Naive thymus-derived CD4-positive, alpha-beta T cell (primary cell): ENCODE results near the gene NOCT. TPM values are rescaled to one million over a fixed set of nuclear protein-coding genes. Genes with fewer than 3 reads are reported as not detected.
"Not testable (repeated sequence)": the region's sequence is repeated elsewhere in the genome, so short reads cannot be mapped to it uniquely, and the experiment has no call there.

Experiments used
- ATAC-seq: fragments of 150-1000 bp; cut with Tn5 transposase; 2 replicates; pipeline ENCODE4 v1.10.0; 2021; ENCODE audit warnings: mild to moderate bottlenecking, moderate library complexity
- CTCF ChIA-PET: fragments of 350-600 bp; sonication (Branson Sonifier 250); formaldehyde crosslinking; loops from one replicate; lab custom pipeline; 2021; ENCODE audit warnings: antibody characterized with exemption; lab: Charles Lee
- POLR2A ChIA-PET: fragments of 350-600 bp; sonication (Branson Sonifier 250); formaldehyde crosslinking; loops from one replicate; lab custom pipeline; 2021; ENCODE audit warnings: antibody characterized with exemption, inconsistent platforms; lab: Charles Lee
- DNase-seq, 9 donors: peaks; one replicate each; pipeline versions ENCODE4 v3.0.0 to v3.0.0-alpha.2; 2020 to 2022; ENCODE audit warnings: mixed read lengths in 1 of 9
- H3K27ac ChIP-seq: one replicate; pipeline ENCODE4 v1.7.0; 2013; ENCODE audit warnings: mild to moderate bottlenecking, low read depth, low read length, moderate library complexity
- H3K27me3 ChIP-seq, 2 donors: one replicate each; pipeline ENCODE4 v1.7.0; 2013; ENCODE audit warnings: low read length in 2 of 2, mild to moderate bottlenecking in 2 of 2, moderate library complexity in 2 of 2; ENCODE audit not compliant: control insufficient read depth in 2 of 2, insufficient read depth in 2 of 2
- H3K36me3 ChIP-seq, 3 experiments: 1 replicate in 2 of 3; 2 replicates in 1 of 3; pipeline ENCODE4 v1.7.0; 2013; ENCODE audit warnings: low read length in 3 of 3, mild to moderate bottlenecking in 3 of 3, moderate library complexity in 1 of 3; ENCODE audit not compliant: insufficient read depth in 3 of 3, control insufficient read depth in 2 of 3
- H3K4me1 ChIP-seq, 2 donors: one replicate each; pipeline ENCODE4 v1.7.0; 2013; ENCODE audit warnings: low read length in 2 of 2, mild to moderate bottlenecking in 2 of 2, moderate library complexity in 1 of 2; ENCODE audit not compliant: control insufficient read depth in 2 of 2, insufficient read depth in 2 of 2
- H3K4me3 ChIP-seq: 2 replicates; pipeline ENCODE4 v1.7.0; 2013; ENCODE audit warnings: mild to moderate bottlenecking, low read length
- H3K9me3 ChIP-seq, 3 experiments: 1 replicate in 2 of 3; 2 replicates in 1 of 3; pipeline ENCODE4 v1.7.0; 2013; ENCODE audit warnings: low read length in 3 of 3; ENCODE audit not compliant: control insufficient read depth in 2 of 3
- H3K27ac Mint-ChIP-seq, 9 donors: one replicate each; pipeline ENCODE4 v1.8.0; 2020 to 2022; ENCODE audit warnings: mixed read lengths in 9 of 9, mild to moderate bottlenecking in 8 of 9, moderate library complexity in 5 of 9, inconsistent platforms in 2 of 9
- H3K27me3 Mint-ChIP-seq, 5 donors: one replicate each; pipeline ENCODE4 v1.8.0; 2021 to 2022; ENCODE audit warnings: mixed read lengths in 5 of 5, mild to moderate bottlenecking in 1 of 5
- H3K36me3 Mint-ChIP-seq, 5 donors: one replicate each; pipeline ENCODE4 v1.8.0; 2020 to 2022; ENCODE audit warnings: mixed read lengths in 5 of 5, mild to moderate bottlenecking in 3 of 5, inconsistent platforms in 1 of 5
- H3K4me1 Mint-ChIP-seq, 7 donors: one replicate each; pipeline ENCODE4 v1.8.0; 2020 to 2022; ENCODE audit warnings: mixed read lengths in 7 of 7, mild to moderate bottlenecking in 3 of 7, inconsistent platforms in 1 of 7
- H3K4me3 Mint-ChIP-seq, 10 donors: one replicate each; pipeline ENCODE4 v1.8.0; 2020 to 2022; ENCODE audit warnings: mild to moderate bottlenecking in 10 of 10, mixed read lengths in 10 of 10, moderate library complexity in 6 of 10, inconsistent platforms in 2 of 10
- H3K9me3 Mint-ChIP-seq, 11 donors: one replicate each; pipeline ENCODE4 v1.8.0; 2020 to 2022; ENCODE audit warnings: mixed read lengths in 11 of 11, mild to moderate bottlenecking in 4 of 11, inconsistent platforms in 1 of 11, moderate library complexity in 1 of 11
- intact Hi-C, 2 donors: fragments of 100-400 bp; cut with micrococcal nuclease; formaldehyde crosslinking; loops; one replicate each; pipeline ENCODE4 v1.15.1; 2023
- polyA plus RNA-seq, 2 donors: library from polyadenylated mRNA; unstranded; fragments of 300-500 nt; fragmentation: Illumina TruSeq; gene quantifications; one replicate each; pipeline ENCODE4 v1.2.3, GENCODE V29; 2021
- total RNA-seq, 6 experiments: library from RNA in 5 of 6; stranded (reverse) in 5 of 6; gene quantifications; 1 replicate in 5 of 6; 2 replicates in 1 of 6; pipeline ENCODE4 v1.2.3 and lab custom pipeline; 2021 to 2026

Gene NOCT
- total and polyA plus RNA-seq, 7 experiments from 2014 or later, result 0.12 to 33.7 (median 1.7) TPM

GRCh38 chr4:139017861-139018260, 2.3 kb downstream of the NOCT start:
- H3K4me1 ChIP-seq, result peaks cover 7 to 10% of the 10 kb centered on the region in 2 donors
- H3K27ac Mint-ChIP-seq, result no peak overlapping the region
- POLR2A ChIA-PET, result no interaction called here
- H3K4me3 Mint-ChIP-seq, result no peak overlapping the region
- intact Hi-C loops, result loop anchor here (5.0 to 10.0 kb wide), 5 partner anchors 634 to 1504 kb away; partner anchors contain the start of genes ELMOD2 (in 1 of the 2), SCOC (in 1 of the 2) and SLC7A11 (in 1 of the 2)
- CTCF ChIA-PET, result interaction anchor here (1.2 kb wide), 1 partner anchor 12 kb away, joined by 4 read pairs; no protein-coding TSS in a partner anchor
- peaks cover 14 to 48% (median 24%) of the 10 kb centered on the region in 7 donors for H3K4me1 Mint-ChIP-seq
- H3K27me3 ChIP-seq, result no peaks in the 10 kb centered on the region
- no peak overlapping the region for H3K27ac ChIP-seq
- ATAC-seq, result no peak
- H3K9me3 ChIP-seq, result no peaks in the 10 kb centered on the region
- H3K4me3 ChIP-seq, result no peak overlapping the region
- no peaks in the 10 kb centered on the region for H3K27me3 Mint-ChIP-seq
- peaks cover 0 to 6% (median 0%) of the 10 kb centered on the region in 5 donors for H3K36me3 Mint-ChIP-seq
- H3K36me3 ChIP-seq, result no peaks in the 10 kb centered on the region
- H3K9me3 Mint-ChIP-seq, result no peaks in the 10 kb centered on the region
- DNase-seq, result no peak

- no peaks in the 10 kb centered on the region for H3K9me3 Mint-ChIP-seq
Measured at GRCh38 chr4:139018501-139018900, 2.9 kb downstream of the NOCT start.

DNA sequence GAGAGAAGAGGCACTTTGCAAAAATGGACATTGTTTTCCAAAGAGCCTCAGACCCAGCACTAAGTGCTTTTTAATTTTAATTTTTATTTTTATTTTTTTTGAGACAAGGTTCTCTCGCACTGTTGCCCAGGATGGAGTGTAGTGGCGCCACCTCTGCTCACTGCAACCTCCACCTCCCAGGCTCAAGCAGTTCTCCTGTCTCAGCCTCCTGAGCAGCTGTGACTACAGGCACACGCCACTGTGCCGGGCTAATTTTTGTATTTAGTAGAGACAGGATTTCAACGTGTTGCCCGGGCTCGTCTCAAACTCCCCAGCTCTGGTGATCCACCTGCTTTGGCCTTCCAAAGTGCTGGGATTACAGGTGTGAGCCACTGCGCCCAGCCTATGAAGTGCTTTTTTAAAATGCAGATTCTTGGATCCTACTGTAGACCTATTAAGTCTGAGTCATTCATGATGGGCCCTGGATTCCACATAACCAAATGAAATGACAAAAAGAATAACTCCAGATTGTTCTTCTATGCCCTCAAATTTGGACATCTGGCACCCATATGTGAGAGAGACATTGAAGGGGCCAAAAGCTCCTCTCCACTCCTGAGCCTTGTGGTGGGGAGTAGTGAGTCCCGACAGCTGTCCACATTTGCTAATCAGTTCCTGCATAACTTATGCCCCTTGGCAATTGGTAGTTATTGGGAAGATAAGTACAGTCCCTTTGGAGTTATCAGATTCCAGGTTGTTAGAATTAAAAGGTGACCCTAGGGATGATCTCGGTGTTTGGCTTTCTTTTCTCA, 3.6 kb downstream of the NOCT start:
- Histone ChIP-seq H3K4me1 (peaks cover 7 to 10% of the 10 kb centered on the region in 2 donors), H3K27ac (no peak overlapping the region), H3K9me3 (no peaks in the 10 kb centered on the region), H3K36me3 (no peaks in the 10 kb centered on the region), H3K4me3 (no peak overlapping the region), H3K27me3 (no peaks in the 10 kb centered on the region)
- ChIA-PET POLR2A (interaction anchor here (0.6 kb wide), 1 partner anchor 279 kb away, joined by 4 read pairs; no protein-coding TSS in a partner anchor), CTCF (interaction anchor here (1.0 to 1.1 kb wide), 3 partner anchors 10 to 11 kb away, joined by 3 read pairs; no protein-coding TSS in a partner anchor)
- no peaks in the 10 kb centered on the region for H3K27me3 Mint-ChIP-seq
- peaks cover 14 to 48% (median 24%) of the 10 kb centered on the region in 7 donors for H3K4me1 Mint-ChIP-seq
- intact Hi-C loops, result loop anchor here (5.0 to 10.0 kb wide), 5 partner anchors 633 to 1503 kb away; partner anchors contain the start of genes ELMOD2 (in 1 of the 2), SCOC (in 1 of the 2) and SLC7A11 (in 1 of the 2)
- no peaks in the 10 kb centered on the region for H3K9me3 Mint-ChIP-seq
- no peak overlapping the region for H3K27ac Mint-ChIP-seq
- ATAC-seq (no peak), DNase-seq (no peak)
- peaks cover 0 to 6% (median 0%) of the 10 kb centered on the region in 5 donors for H3K36me3 Mint-ChIP-seq
- H3K4me3 Mint-ChIP-seq, result peak overlapping the region in 1 of 10 donors; percentile 6

More at GRCh38 chr4:139018501-139018900, 2.9 kb downstream of the NOCT start:
- DNase-seq (no peak), ATAC-seq (no peak)
- Mint-ChIP-seq H3K36me3 (peaks cover 0 to 6% (median 0%) of the 10 kb centered on the region in 5 donors), H3K27ac (peak overlapping the region in 2 of 9 donors; percentile 35 to 51), H3K27me3 (no peaks in the 10 kb centered on the region), H3K4me3 (peak overlapping the region in 2 of 10 donors; percentile 6 to 31), H3K4me1 (peaks cover 14 to 51% (median 24%) of the 10 kb centered on the region in 7 donors)
- Histone ChIP-seq H3K4me1 (peaks cover 7 to 10% of the 10 kb centered on the region in 2 donors), H3K27me3 (no peaks in the 10 kb centered on the region), H3K4me3 (no peak overlapping the region), H3K9me3 (no peaks in the 10 kb centered on the region), H3K36me3 (no peaks in the 10 kb centered on the region), H3K27ac (no peak overlapping the region)
- intact Hi-C loops, result loop anchor here (5.0 to 10.0 kb wide), 5 partner anchors 634 to 1504 kb away; partner anchors contain the start of genes ELMOD2 (in 1 of the 2), SCOC (in 1 of the 2) and SLC7A11 (in 1 of the 2)
- CTCF ChIA-PET, result interaction anchor here (1.0 to 1.2 kb wide), 3 partner anchors 10 to 12 kb away, joined by 3 to 4 read pairs (median 3); no protein-coding TSS in a partner anchor
- POLR2A ChIA-PET, result interaction anchor here (0.6 kb wide), 1 partner anchor 280 kb away, joined by 4 read pairs; no protein-coding TSS in a partner anchor

DNA sequence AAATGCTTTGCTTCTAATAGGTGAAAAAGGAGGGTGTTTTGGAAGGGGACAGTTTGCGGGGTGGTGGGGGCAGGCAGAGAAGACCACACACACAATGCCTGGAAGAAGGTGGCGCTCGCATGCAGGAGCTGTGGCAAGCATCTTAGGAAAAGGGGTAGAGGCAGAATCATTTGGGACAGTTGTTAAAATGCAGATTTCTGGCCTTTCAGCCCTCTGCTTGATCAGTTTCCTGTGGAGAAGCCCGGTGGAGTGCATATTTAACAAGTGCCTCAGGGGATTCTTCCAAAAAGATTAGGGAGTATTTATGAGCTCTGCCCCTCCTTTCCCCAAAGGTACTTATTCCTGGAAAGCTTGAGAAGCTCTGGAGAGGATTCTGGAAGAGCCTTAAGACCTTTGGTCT, 4.8 kb downstream of the NOCT start:
- no peak for ATAC-seq
- Histone ChIP-seq H3K4me1 (peaks cover 0 to 4% of the 10 kb centered on the region in 2 donors), H3K9me3 (no peaks in the 10 kb centered on the region), H3K36me3 (no peaks in the 10 kb centered on the region), H3K27ac (no peak overlapping the region), H3K27me3 (no peaks in the 10 kb centered on the region), H3K4me3 (no peak overlapping the region)
- Mint-ChIP-seq H3K36me3 (peaks cover 0 to 6% (median 0%) of the 10 kb centered on the region in 5 donors), H3K4me3 (no peak overlapping the region), H3K27me3 (no peaks in the 10 kb centered on the region), H3K9me3 (no peaks in the 10 kb centered on the region), H3K27ac (no peak overlapping the region), H3K4me1 (peaks cover 4 to 40% (median 15%) of the 10 kb centered on the region in 7 donors)
- CTCF ChIA-PET, result interaction anchor here (1.1 to 1.4 kb wide), 2 partner anchors 8 to 276 kb away, joined by 3 read pairs; no protein-coding TSS in a partner anchor
- POLR2A ChIA-PET, result no interaction called here
- intact Hi-C loops, result no loop called here
- DNase-seq, result no peak

DNA sequence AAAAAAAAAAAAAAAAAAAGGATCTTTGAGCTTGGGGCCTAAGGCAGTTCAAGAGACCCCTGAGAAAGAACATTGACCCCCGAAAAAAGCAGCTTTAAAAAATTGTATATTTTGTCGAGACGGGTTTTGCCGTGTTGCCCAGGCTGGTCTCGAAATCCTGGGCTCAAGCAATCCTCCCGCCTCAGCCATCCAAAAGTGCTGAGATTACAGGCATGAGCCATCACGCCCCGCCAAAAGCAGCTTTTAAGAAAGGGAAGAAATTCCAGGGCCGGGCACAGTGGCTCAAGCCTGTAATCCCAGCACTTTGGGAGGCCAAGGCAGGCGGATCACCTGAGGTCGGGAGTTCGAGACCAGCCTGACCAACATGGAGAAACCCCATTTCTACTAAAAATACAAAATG, 5.5 kb downstream of the NOCT start:
- peaks cover 3 to 40% (median 15%) of the 10 kb centered on the region in 7 donors for H3K4me1 Mint-ChIP-seq
- H3K27ac Mint-ChIP-seq, H3K27ac ChIP-seq, H3K4me1 ChIP-seq, H3K27me3 ChIP-seq, H3K4me3 Mint-ChIP-seq, H3K27me3 Mint-ChIP-seq, H3K36me3 ChIP-seq, POLR2A ChIA-PET, ATAC-seq, intact Hi-C loops, DNase-seq, H3K4me3 ChIP-seq, H3K9me3 Mint-ChIP-seq, H3K36me3 Mint-ChIP-seq, H3K9me3 ChIP-seq: not testable (repeated sequence)
- CTCF ChIA-PET, result interaction anchor here (0.8 to 1.4 kb wide), 2 partner anchors 9 to 275 kb away, joined by 3 read pairs; no protein-coding TSS in a partner anchor

DNA sequence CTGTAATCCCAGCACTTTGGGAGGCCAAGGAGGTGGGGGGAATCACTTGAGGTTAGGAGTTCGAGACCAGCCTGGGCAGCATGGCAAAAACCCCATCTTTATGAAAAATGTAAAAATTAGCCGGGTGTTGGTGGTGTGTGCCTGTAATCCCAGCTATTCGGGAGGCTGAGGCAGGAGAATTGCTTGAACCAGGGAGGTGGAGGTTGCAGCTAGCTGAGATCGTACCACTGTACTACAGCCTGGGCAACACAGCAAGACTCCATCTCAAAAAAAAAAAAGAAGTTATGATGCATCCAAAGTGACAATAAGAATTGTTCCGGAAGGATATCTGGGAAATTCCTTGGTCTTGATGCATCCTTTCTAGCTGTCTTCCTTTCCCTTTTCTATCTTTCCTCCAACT, 7.3 kb downstream of the NOCT start:
- Mint-ChIP-seq H3K9me3 (no peaks in the 10 kb centered on the region), H3K27ac (peak overlapping the region in 1 of 9 donors; percentile 51), H3K36me3 (peaks cover 0 to 6% (median 0%) of the 10 kb centered on the region in 5 donors), H3K4me3 (no peak overlapping the region), H3K4me1 (peaks cover 0 to 31% (median 8%) of the 10 kb centered on the region in 7 donors), H3K27me3 (no peaks in the 10 kb centered on the region)
- ATAC-seq (no peak), DNase-seq (no peak)
- H3K27ac ChIP-seq, result no peak overlapping the region
- CTCF ChIA-PET, result no interaction called here
- H3K9me3 ChIP-seq, result no peaks in the 10 kb centered on the region
- POLR2A ChIA-PET, result no interaction called here
- intact Hi-C loops, result no loop called here
- H3K36me3 ChIP-seq, result no peaks in the 10 kb centered on the region
- H3K4me1 ChIP-seq, result no peaks in the 10 kb centered on the region
- H3K4me3 ChIP-seq, result no peak overlapping the region
- no peaks in the 10 kb centered on the region for H3K27me3 ChIP-seq
